Measurements from ENCODE around the gene SNRNP70.

SNRNP70 gene

GRCh38 chr19:49104229-49104864 is 19.1 kb downstream of the SNRNP70 start:
- H3K4me3 Mint-ChIP-seq, result no peak overlapping the region
- H3K9me3 Mint-ChIP-seq, result no peaks in the 10 kb centered on the region
- peaks cover 17% of the 10 kb centered on the region for H3K4me1 Mint-ChIP-seq
- peaks cover 64% of the 10 kb centered on the region for H3K36me3 Mint-ChIP-seq
- H3K27me3 Mint-ChIP-seq, result no peaks in the 10 kb centered on the region
- H3K27ac Mint-ChIP-seq, result peak overlapping the region; percentile 33
- ATAC-seq, result no peak

GRCh38 chr19:49106648-49107135 is 21.4 kb downstream of the SNRNP70 start:
- Mint-ChIP-seq H3K27ac (no peak overlapping the region), H3K27me3 (no peaks in the 10 kb centered on the region), H3K36me3 (peaks cover 48% of the 10 kb centered on the region), H3K9me3 (no peaks in the 10 kb centered on the region), H3K4me1 (peaks cover 17% of the 10 kb centered on the region), H3K4me3 (no peak overlapping the region)
- peak; percentile 78 for ATAC-seq

- Mint-ChIP-seq H3K4me1 (peaks cover 17% of the 10 kb centered on the region), H3K36me3 (peaks cover 42% of the 10 kb centered on the region), H3K9me3 (no peaks in the 10 kb centered on the region), H3K27ac (no peak overlapping the region), H3K27me3 (no peaks in the 10 kb centered on the region), H3K4me3 (no peak overlapping the region)
- ATAC-seq, result peak; percentile 32
Measured at GRCh38 chr19:49107625-49108459, 22.6 kb downstream of the SNRNP70 start.

- peaks cover 28% of the 10 kb centered on the region for H3K4me1 Mint-ChIP-seq
- H3K9me3 Mint-ChIP-seq, result no peaks in the 10 kb centered on the region
- H3K27me3 Mint-ChIP-seq, result no peaks in the 10 kb centered on the region
- peaks cover 40% of the 10 kb centered on the region for H3K36me3 Mint-ChIP-seq
- no peak overlapping the region for H3K4me3 Mint-ChIP-seq
- no peak for ATAC-seq
- H3K27ac Mint-ChIP-seq, result no peak overlapping the region
Measured at GRCh38 chr19:49109051-49109450, 23.8 kb downstream of the SNRNP70 start.

GRCh38 chr19:49109569-49110233 is 24.4 kb downstream of the SNRNP70 start:
- Mint-ChIP-seq H3K27me3 (no peaks in the 10 kb centered on the region), H3K27ac (no peak overlapping the region)

GRCh38 chr19:49110567-49110966 is 25.3 kb downstream of the SNRNP70 start:
- H3K27ac Mint-ChIP-seq, result no peak overlapping the region
- H3K27me3 Mint-ChIP-seq, result no peaks in the 10 kb centered on the region
- no peak for ATAC-seq
- H3K36me3 Mint-ChIP-seq, result peaks cover 25% of the 10 kb centered on the region
- no peaks in the 10 kb centered on the region for H3K9me3 Mint-ChIP-seq
- no peak overlapping the region for H3K4me3 Mint-ChIP-seq
- H3K4me1 Mint-ChIP-seq, result peaks cover 26% of the 10 kb centered on the region

More at GRCh38 chr19:49109569-49110233, 24.4 kb downstream of the SNRNP70 start:
- Mint-ChIP-seq H3K4me3 (no peak overlapping the region), H3K4me1 (peaks cover 26% of the 10 kb centered on the region), H3K9me3 (no peaks in the 10 kb centered on the region), H3K36me3 (peaks cover 33% of the 10 kb centered on the region)
- ATAC-seq, result no peak

GRCh38 chr19:49111218-49111998 is 26.2 kb downstream of the SNRNP70 start:
- no peaks in the 10 kb centered on the region for H3K27me3 Mint-ChIP-seq
- H3K36me3 Mint-ChIP-seq, result peaks cover 25% of the 10 kb centered on the region
- H3K4me3 Mint-ChIP-seq, result no peak overlapping the region
- H3K4me1 Mint-ChIP-seq, result peaks cover 30% of the 10 kb centered on the region
- ATAC-seq, result no peak
- no peaks in the 10 kb centered on the region for H3K9me3 Mint-ChIP-seq
- H3K27ac Mint-ChIP-seq, result no peak overlapping the region

GRCh38 chr19:49113762-49114629 is 28.7 kb downstream of the SNRNP70 start, which contains the start of gene LIN7B:
Gene LIN7B (plus strand): TSS chr19:49114370. CDS start chr19:49114405, 35 bp downstream.
- Mint-ChIP-seq H3K36me3 (peaks cover 3% of the 10 kb centered on the region), H3K27me3 (no peaks in the 10 kb centered on the region), H3K4me3 (peak within 1 kb of the TSS; percentile 82), H3K27ac (peak within 1 kb of the TSS; percentile 4), H3K9me3 (no peaks in the 10 kb centered on the region), H3K4me1 (peaks cover 45% of the 10 kb centered on the region)
- ATAC-seq, result peak; percentile 80

GRCh38 chr19:49114630-49115363 is 29.5 kb downstream of the SNRNP70 start:
- no peak for ATAC-seq

GRCh38 chr19:49116544-49116943 is 31.3 kb downstream of the SNRNP70 start:
- peaks cover 14% of the 10 kb centered on the region for H3K27me3 Mint-ChIP-seq
- no peak for ATAC-seq
- no peak overlapping the region for H3K4me3 Mint-ChIP-seq
- no peaks in the 10 kb centered on the region for H3K9me3 Mint-ChIP-seq
- H3K27ac Mint-ChIP-seq, result no peak overlapping the region
- H3K36me3 Mint-ChIP-seq, result no peaks in the 10 kb centered on the region
- peaks cover 59% of the 10 kb centered on the region for H3K4me1 Mint-ChIP-seq

More at GRCh38 chr19:49114630-49115363, 29.5 kb downstream of the SNRNP70 start:
- peak overlapping the region; percentile 78 for H3K4me3 Mint-ChIP-seq
- no peaks in the 10 kb centered on the region for H3K36me3 Mint-ChIP-seq
- H3K4me1 Mint-ChIP-seq, result peaks cover 46% of the 10 kb centered on the region
- no peak overlapping the region for H3K27ac Mint-ChIP-seq
- H3K9me3 Mint-ChIP-seq, result no peaks in the 10 kb centered on the region
- no peaks in the 10 kb centered on the region for H3K27me3 Mint-ChIP-seq

GRCh38 chr19:49117677-49118564 is 32.7 kb downstream of the SNRNP70 start:
- peak overlapping the region; percentile 87 for H3K4me3 Mint-ChIP-seq
- H3K9me3 Mint-ChIP-seq, result no peaks in the 10 kb centered on the region
- H3K4me1 Mint-ChIP-seq, result peaks cover 59% of the 10 kb centered on the region
- peak overlapping the region; percentile 94 for H3K27ac Mint-ChIP-seq
- peaks cover 14% of the 10 kb centered on the region for H3K27me3 Mint-ChIP-seq
- H3K36me3 Mint-ChIP-seq, result no peaks in the 10 kb centered on the region
- ATAC-seq, result no peak

- H3K9me3 Mint-ChIP-seq, result no peaks in the 10 kb centered on the region
- peaks cover 51% of the 10 kb centered on the region for H3K4me1 Mint-ChIP-seq
- peak; percentile 91 for ATAC-seq
- peak within 1 kb of the TSS; percentile 94 for H3K27ac Mint-ChIP-seq
- H3K36me3 Mint-ChIP-seq, result no peaks in the 10 kb centered on the region
- H3K27me3 Mint-ChIP-seq, result peaks cover 14% of the 10 kb centered on the region
- peak within 1 kb of the TSS; percentile 87 for H3K4me3 Mint-ChIP-seq
Measured at GRCh38 chr19:49118565-49119410, 33.5 kb downstream of the SNRNP70 start, which contains the start of gene C19orf73. Gene C19orf73 (minus strand): TSS chr19:49119143. CDS start chr19:49119022, 121 bp downstream.
